Measurements from ENCODE around the gene MAPK4.

DNA sequence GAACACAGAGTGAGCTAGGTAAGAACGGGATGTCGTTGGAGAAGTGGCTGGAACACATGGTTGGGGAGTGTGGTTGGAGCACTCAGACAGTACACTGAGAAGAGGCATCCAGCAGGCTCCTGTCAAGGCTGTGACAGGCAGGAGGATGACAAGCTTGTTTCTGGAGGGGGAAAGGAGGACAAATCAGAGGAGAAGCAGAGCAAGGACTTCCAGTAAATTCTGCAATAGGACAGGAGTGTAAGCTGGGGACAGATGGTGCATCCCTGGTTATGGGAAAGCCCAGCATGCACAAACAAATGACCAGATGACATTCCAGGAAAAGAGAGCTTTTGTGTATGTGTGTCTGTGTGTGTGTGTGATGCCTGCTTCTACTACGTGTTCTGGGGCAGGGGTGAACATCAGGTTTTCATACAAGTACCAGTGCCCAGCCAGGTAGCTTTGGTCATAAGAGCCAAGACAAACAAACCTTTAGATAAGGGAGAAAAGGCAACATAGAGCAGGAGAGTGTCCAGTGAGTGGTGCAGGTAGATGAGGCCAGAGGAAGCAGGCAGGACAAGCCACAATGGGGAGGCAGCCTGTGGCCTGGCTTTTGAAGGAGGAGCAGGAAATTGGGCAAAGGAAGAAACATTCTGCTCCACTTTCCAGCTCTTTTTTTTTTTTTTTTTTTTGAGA, 32.1 kb upstream of the MAPK4 start:
- no peak for TF ChIP-seq POLR2A (IDR thresholded peaks at IDR 0.05; ENCODE audit: low read depth, low read length)
- no peak for TF ChIP-seq CTCF (conservative IDR thresholded peaks at IDR 0.05; ENCODE audit: low read depth, low read length)
- no peak for TF ChIP-seq MAZ (IDR thresholded peaks at IDR 0.05; ENCODE audit: borderline replicate concordance, low read depth, low read length)
- TF ChIP-seq RCOR1 (IDR thresholded peaks at IDR 0.05; ENCODE audit: insufficient replicate concordance, low read length) = no peak
- no peak for TF ChIP-seq RFX5 (IDR thresholded peaks at IDR 0.05; ENCODE audit: low read depth, low read length)
- no peak for TF ChIP-seq FOS (IDR thresholded peaks at IDR 0.05; ENCODE audit: low read depth, low read length)
- no peak for TF ChIP-seq SMC3 (IDR thresholded peaks at IDR 0.05; ENCODE audit: low read depth, low read length)
- TF ChIP-seq USF2 (IDR thresholded peaks at IDR 0.05; ENCODE audit: low read depth, low read length) = no peak
- TF ChIP-seq CEBPB (IDR thresholded peaks at IDR 0.05; ENCODE audit: low read depth, low read length) = no peak
- no peak for TF ChIP-seq MAFK (IDR thresholded peaks at IDR 0.05; ENCODE audit: low read depth, low read length)
